ENCODE data around the gene OR10AD1. TPM values are rescaled to one million over a fixed set of nuclear protein-coding genes. Genes with fewer than 3 reads are reported as not detected.

Gene OR10AD1
- total RNA-seq, 2 experiments from 2014 or later = not detected

- Histone ChIP-seq H3K36me3 (ENCODE audit: insufficient read depth, low read length) (no peaks in the 10 kb centered on the region), H3K27ac (ENCODE audit: low read depth in 1 of 2, low read length in 2 of 2) (peak overlapping the region; percentile 96 to 99), H3K27me3 (ENCODE audit: control insufficient read depth in 1 of 2, insufficient read depth in 2 of 2, low read length in 2 of 2) (no peaks in the 10 kb centered on the region), H3K4me3 (ENCODE audit: low read length) (peak overlapping the region; percentile 97), H3K4me1 (ENCODE audit: insufficient read depth, low read length) (peaks cover 39% of the 10 kb centered on the region), H3K9me3 (ENCODE audit: control insufficient read depth in 1 of 2, insufficient read depth in 1 of 2, low read length in 2 of 2) (peaks cover 4 to 9% of the 10 kb centered on the region in 2 experiments)
- peaks cover 5% of the 10 kb centered on the region for H3K27me3 Mint-ChIP-seq
- H3K4me3 Mint-ChIP-seq = peak overlapping the region; percentile 86
- DNase-seq (peak; percentile 80 to 97 (median 86)), ATAC-seq (ENCODE audit: poor library complexity) (peak; percentile 84)
- H3K9me3 Mint-ChIP-seq = peaks cover 8% of the 10 kb centered on the region
- ChIA-PET CTCF (interaction anchor here (1.1 to 5.2 kb wide), 9 partner anchors 8 to 421 kb away, joined by 3 to 25 read pairs (median 8); partner anchors contain the start of genes ASB8 and CCDC184), POLR2A (interaction anchor here (0.6 to 5.5 kb wide), 29 partner anchors 9 to 492 kb away, joined by 3 to 73 read pairs (median 5); partner anchors contain the start of genes ASB8, CCDC184, KANSL2 and RPAP3)
- intact Hi-C loops (cut with DNase I, micrococcal nuclease) = loop anchor here (1.0 to 5.0 kb wide), 4 partner anchors 41 to 154 kb away; partner anchors contain the start of genes ASB8 (in 1 of the 2), SENP1 (in 1 of the 2) and ZNF641 (in 1 of the 2)
- H3K36me3 Mint-ChIP-seq (ENCODE audit: low read depth) = peaks cover 49% of the 10 kb centered on the region
- peaks cover 48% of the 10 kb centered on the region for H3K4me1 Mint-ChIP-seq (ENCODE audit: low read depth)
- peak overlapping the region; percentile 87 for H3K27ac Mint-ChIP-seq
- no peak for TF ChIP-seq CTCF (IDR thresholded peaks at IDR 0.05)
Measured at GRCh38 chr12:48197971-48198671, 5.0 kb downstream of the OR10AD1 start.

GRCh38 chr12:48197549-48197970 lies 5.5 kb downstream of the OR10AD1 start:
- TF ChIP-seq CTCF (IDR thresholded peaks at IDR 0.05) = peak; percentile 71
- H3K9me3 Mint-ChIP-seq = peaks cover 4% of the 10 kb centered on the region
- intact Hi-C loops (cut with DNase I, micrococcal nuclease) = loop anchor here (5.0 kb wide), 3 partner anchors 90 to 155 kb away; partner anchors contain the start of genes SENP1 (in 1 of the 2) and ZNF641 (in 1 of the 2)
- CTCF ChIA-PET = interaction anchor here (1.1 to 5.2 kb wide), 10 partner anchors 8 to 421 kb away, joined by 3 to 25 read pairs (median 6); partner anchors contain the start of genes ASB8 and CCDC184
- no peaks in the 10 kb centered on the region for H3K27me3 ChIP-seq (ENCODE audit: control insufficient read depth in 1 of 2, insufficient read depth in 2 of 2, low read length in 2 of 2)
- peak overlapping the region; percentile 87 for H3K27ac Mint-ChIP-seq
- no peaks in the 10 kb centered on the region for H3K36me3 ChIP-seq (ENCODE audit: insufficient read depth, low read length)
- ATAC-seq (ENCODE audit: poor library complexity) = peak; percentile 56
- peaks cover 3 to 4% of the 10 kb centered on the region in 2 experiments for H3K9me3 ChIP-seq (ENCODE audit: control insufficient read depth in 1 of 2, insufficient read depth in 1 of 2, low read length in 2 of 2)
- POLR2A ChIA-PET = interaction anchor here (0.6 to 5.5 kb wide), 20 partner anchors 10 to 485 kb away, joined by 3 to 73 read pairs (median 5); partner anchors contain the start of genes ASB8, CCDC184, KANSL2 and SENP1
- peak in 5 of 14 experiments; percentile 12 to 73 (median 71) for DNase-seq
- H3K27ac ChIP-seq (ENCODE audit: low read depth in 1 of 2, low read length in 2 of 2) = peak overlapping the region; percentile 96 to 99
- H3K4me3 ChIP-seq (ENCODE audit: low read length) = peak overlapping the region; percentile 97
- peaks cover 43% of the 10 kb centered on the region for H3K36me3 Mint-ChIP-seq (ENCODE audit: low read depth)
- H3K4me1 Mint-ChIP-seq (ENCODE audit: low read depth) = peaks cover 43% of the 10 kb centered on the region
- H3K27me3 Mint-ChIP-seq = peaks cover 5% of the 10 kb centered on the region
- peak overlapping the region; percentile 86 for H3K4me3 Mint-ChIP-seq
- H3K4me1 ChIP-seq (ENCODE audit: insufficient read depth, low read length) = peaks cover 34% of the 10 kb centered on the region

DNA sequence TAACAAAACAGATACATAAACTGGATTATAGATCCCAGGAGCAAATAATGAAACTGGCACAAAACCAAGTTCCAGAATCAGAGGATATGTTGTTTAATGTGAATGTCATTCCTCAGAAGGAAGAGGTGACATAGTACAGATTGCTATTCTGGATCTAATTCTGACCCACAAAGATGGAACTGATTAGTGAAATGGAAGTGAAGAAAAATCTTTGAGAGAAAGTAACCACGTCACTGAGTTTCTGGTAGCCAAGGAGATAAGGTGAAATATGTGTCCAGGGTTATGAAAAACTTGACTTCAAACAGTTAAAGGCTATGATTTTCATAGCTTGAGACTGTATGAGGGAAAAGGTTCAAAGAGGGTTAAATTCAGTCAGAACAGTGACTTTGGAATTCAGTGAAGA lies 8.3 kb downstream of the OR10AD1 start:
- H3K27ac ChIP-seq (ENCODE audit: low read depth in 1 of 2, low read length in 2 of 2) = no peak overlapping the region
- H3K4me1 Mint-ChIP-seq (ENCODE audit: low read depth) = peaks cover 16% of the 10 kb centered on the region
- POLR2A ChIA-PET = no interaction called here
- DNase-seq (no peak), ATAC-seq (ENCODE audit: poor library complexity) (no peak)
- H3K36me3 Mint-ChIP-seq (ENCODE audit: low read depth) = peaks cover 18% of the 10 kb centered on the region
- no peaks in the 10 kb centered on the region for H3K36me3 ChIP-seq (ENCODE audit: insufficient read depth, low read length)
- peak overlapping the region; percentile 18 for H3K27ac Mint-ChIP-seq
- no peak for TF ChIP-seq CTCF (IDR thresholded peaks at IDR 0.05)
- no peaks in the 10 kb centered on the region for H3K9me3 Mint-ChIP-seq
- H3K27me3 ChIP-seq (ENCODE audit: control insufficient read depth in 1 of 2, insufficient read depth in 2 of 2, low read length in 2 of 2) = peaks cover 0 to 4% of the 10 kb centered on the region in 2 experiments
- intact Hi-C loops (cut with DNase I, micrococcal nuclease) = loop anchor here (5.0 kb wide), 4 partner anchors 37 to 158 kb away; partner anchors contain the start of genes ASB8 (in 1 of the 2), SENP1 (in 1 of the 2) and ZNF641 (in 1 of the 2)
- H3K9me3 ChIP-seq (ENCODE audit: control insufficient read depth in 1 of 2, insufficient read depth in 1 of 2, low read length in 2 of 2) = no peaks in the 10 kb centered on the region
- peaks cover 5% of the 10 kb centered on the region for H3K27me3 Mint-ChIP-seq
- H3K4me3 Mint-ChIP-seq = no peak overlapping the region
- H3K4me3 ChIP-seq (ENCODE audit: low read length) = no peak overlapping the region
- CTCF ChIA-PET = interaction anchor here (0.9 kb wide), 1 partner anchor 37 kb away, joined by 3 read pairs; the partner anchor contains the start of gene ASB8
- H3K4me1 ChIP-seq (ENCODE audit: insufficient read depth, low read length) = peaks cover 11% of the 10 kb centered on the region

Data from CD4-positive, alpha-beta T cell (primary cell).